GM21723 (cell line): ENCODE measurements around the gene TMEM179.
"Not testable (repeated sequence)": the region's sequence is repeated elsewhere in the genome, so short reads cannot be mapped to it uniquely, and the experiment has no call there.

Experiments used
- ATAC-seq: cut with Tn5 transposase; IDR thresholded peaks from one replicate; pipeline ENCODE4 v1.9.1; 2021; ENCODE audit warnings: mild to moderate bottlenecking, moderate library complexity; ENCODE audit not compliant: unreplicated experiment

TMEM179 gene

GRCh38 chr14:104638190-104638589 lies 33.6 kb upstream of the TMEM179 start:
- no peak for ATAC-seq

GRCh38 chr14:104637546-104638003 lies 33.0 kb upstream of the TMEM179 start:
- no peak for ATAC-seq

- ATAC-seq, result not testable (repeated sequence)
These were observed 32.4 kb upstream of the TMEM179 start for GRCh38 chr14:104636846-104637545.

- ATAC-seq, result no peak
These were observed 31.6 kb upstream of the TMEM179 start for GRCh38 chr14:104636131-104636530.

GRCh38 chr14:104635717-104636116 lies 31.1 kb upstream of the TMEM179 start:
- no peak for ATAC-seq

GRCh38 chr14:104634886-104635570 lies 30.5 kb upstream of the TMEM179 start:
- ATAC-seq, result no peak

GRCh38 chr14:104634138-104634760 lies 29.7 kb upstream of the TMEM179 start:
- no peak for ATAC-seq

- ATAC-seq, result no peak
These were observed 28.9 kb upstream of the TMEM179 start for GRCh38 chr14:104633276-104634137.

- ATAC-seq, result no peak
These were observed 28.2 kb upstream of the TMEM179 start for GRCh38 chr14:104632781-104633180.

- no peak for ATAC-seq
These were observed 20.4 kb upstream of the TMEM179 start for GRCh38 chr14:104624939-104625338.

GRCh38 chr14:104614126-104614812 lies 9.7 kb upstream of the TMEM179 start:
- ATAC-seq, result no peak

- ATAC-seq, result no peak
These were observed 7.3 kb upstream of the TMEM179 start for GRCh38 chr14:104611881-104612280.

- no peak for ATAC-seq
These were observed 6.3 kb upstream of the TMEM179 start for GRCh38 chr14:104610749-104611310.

- no peak for ATAC-seq
These were observed 5.1 kb upstream of the TMEM179 start for GRCh38 chr14:104609666-104610065.

GRCh38 chr14:104603711-104604401 lies 716 bp downstream of the TMEM179 start:
- ATAC-seq, result no peak

- no peak for ATAC-seq
These were observed 1.6 kb downstream of the TMEM179 start for GRCh38 chr14:104602933-104603325.

- no peak for ATAC-seq
These were observed 2.1 kb downstream of the TMEM179 start for GRCh38 chr14:104602315-104602932.

GRCh38 chr14:104601786-104602185 lies 2.8 kb downstream of the TMEM179 start:
- no peak for ATAC-seq

GRCh38 chr14:104600805-104601204 lies 3.8 kb downstream of the TMEM179 start:
- no peak for ATAC-seq
